Activated T-cell treated with anti-CD3 and anti-CD28 coated beads, Interleukin-2, amount 50 U/mL, for 48 hours (primary cell): ENCODE results near the gene KIAA1328.

Source experiments
- DNase-seq, 2 experiments: peaks; one replicate each; pipeline ENCODE4 v3.0.0-alpha.2; 2020

Gene KIAA1328

DNA sequence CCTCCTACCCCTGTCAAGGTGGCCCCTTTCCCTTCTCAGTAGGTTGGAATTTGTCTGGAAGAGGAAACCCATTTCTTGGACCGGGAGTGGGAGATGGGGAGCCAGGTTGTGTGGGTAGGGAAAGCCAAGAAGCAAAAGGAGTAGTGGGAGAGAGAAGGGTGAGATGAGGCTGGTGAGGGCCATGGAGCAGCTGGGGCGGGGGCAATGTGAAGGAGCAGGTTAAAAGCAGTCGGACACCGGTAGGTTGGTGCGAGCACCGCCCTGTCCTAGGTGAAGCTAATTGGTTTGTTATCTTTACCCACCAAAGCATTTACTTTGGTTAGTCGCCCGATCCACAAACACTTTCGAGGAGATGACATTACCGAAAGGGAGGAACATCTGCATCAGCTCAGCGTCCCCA is 429.9 kb downstream of the KIAA1328 start:
- no peak for DNase-seq

- DNase-seq: no peak
These were observed 430.8 kb downstream of the KIAA1328 start for GRCh38 chr18:37259711-37260110.

- no peak for DNase-seq
These were observed 431.6 kb downstream of the KIAA1328 start for GRCh38 chr18:37260367-37261093.

DNA sequence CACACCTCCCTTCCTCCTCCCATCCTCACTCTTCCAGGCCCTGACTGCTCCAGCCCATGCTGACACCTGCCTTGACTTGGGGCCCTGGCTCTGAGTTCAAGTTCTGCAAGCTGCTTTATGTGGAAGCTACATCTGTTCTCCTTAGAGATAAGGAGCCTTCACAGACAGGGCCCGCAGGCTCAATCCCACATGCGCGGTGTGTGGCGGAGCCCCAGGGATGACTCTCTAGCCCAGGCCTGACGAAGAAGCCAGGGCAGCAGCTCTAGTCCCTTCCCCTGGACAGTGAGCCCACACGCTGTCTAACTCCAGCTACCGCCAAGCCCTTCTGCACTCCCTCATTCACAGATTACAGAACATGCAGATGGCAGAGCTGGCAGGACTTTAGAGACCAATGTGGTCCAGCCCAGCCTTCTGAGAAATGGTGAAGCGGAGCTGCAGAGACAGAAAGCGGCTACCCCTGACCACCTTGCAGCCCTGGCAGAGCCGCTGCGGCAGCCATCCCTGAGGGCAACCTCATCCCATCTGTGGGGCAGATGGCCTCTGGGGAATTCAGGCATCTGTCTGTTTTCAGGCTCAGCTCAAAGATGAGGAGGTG is 432.4 kb downstream of the KIAA1328 start:
- DNase-seq: no peak

- DNase-seq: no peak
These were observed 433.1 kb downstream of the KIAA1328 start for GRCh38 chr18:37261988-37262387.

DNA sequence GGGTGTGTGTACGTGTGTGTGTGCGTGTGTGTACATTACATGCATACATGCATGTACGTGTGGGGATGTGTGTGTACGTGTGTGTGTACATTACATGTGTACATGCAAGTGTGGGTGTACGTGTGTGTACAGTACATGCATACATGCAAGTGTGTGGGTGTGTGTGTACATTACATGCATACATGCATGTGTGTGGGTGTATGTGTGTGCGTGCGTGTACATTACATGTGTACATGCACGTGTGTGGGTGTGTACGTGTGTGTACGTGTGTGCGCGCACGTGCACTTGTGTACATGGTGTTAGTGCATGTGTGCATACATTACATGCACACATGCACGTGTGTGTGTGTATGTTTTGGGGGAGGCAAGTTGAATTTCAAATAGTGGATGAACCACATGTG is 436.0 kb downstream of the KIAA1328 start:
- DNase-seq: no peak

DNA sequence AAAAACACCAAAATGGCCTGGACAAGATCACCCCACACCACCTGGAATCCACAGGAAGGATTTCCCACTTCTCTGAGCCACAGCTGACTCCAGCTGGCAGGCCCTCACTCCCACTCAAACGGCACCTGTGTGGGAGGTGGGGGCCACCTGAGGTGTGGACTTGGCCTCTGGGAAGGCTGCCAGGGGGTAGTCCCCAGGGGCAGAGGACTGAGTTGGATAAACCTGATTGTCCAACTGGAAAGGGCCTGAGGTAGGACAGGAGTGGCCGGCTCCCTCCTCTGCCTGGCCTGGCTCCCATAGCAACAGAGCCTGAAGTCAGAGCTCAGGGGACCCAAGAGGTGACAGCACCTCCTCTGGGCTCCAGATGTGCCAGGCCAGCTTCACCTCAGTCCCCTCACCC is 436.5 kb downstream of the KIAA1328 start:
- DNase-seq: no peak

- no peak for DNase-seq
These were observed 437.4 kb downstream of the KIAA1328 start for GRCh38 chr18:37266290-37266689.

- DNase-seq: peak; percentile 36 to 42
These were observed 441.2 kb downstream of the KIAA1328 start for GRCh38 chr18:37270038-37270665.

- no peak for DNase-seq
These were observed 441.7 kb downstream of the KIAA1328 start for GRCh38 chr18:37270666-37271052.

GRCh38 chr18:37272226-37272625 is 443.3 kb downstream of the KIAA1328 start:
- DNase-seq: no peak

DNA sequence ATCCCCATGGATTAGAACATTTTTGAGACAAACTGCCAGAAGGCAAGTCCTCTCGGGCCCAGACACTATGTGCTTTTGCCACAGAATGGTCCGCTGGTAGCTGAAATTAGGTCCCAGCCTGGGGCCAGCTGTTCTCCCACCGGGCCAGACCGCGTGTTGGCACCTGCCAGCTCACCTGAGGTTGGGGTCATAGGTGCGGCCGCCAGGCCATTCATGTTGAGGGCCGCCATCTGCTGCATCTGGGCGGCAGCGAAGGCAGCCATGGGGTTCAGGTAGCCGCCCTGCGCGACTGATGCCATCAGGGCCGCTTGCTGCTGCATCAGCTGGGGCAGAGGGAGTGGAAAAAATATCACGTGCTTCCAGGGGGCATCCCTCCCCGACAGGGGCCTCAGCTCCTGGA is 443.9 kb downstream of the KIAA1328 start:
- DNase-seq: no peak

DNA sequence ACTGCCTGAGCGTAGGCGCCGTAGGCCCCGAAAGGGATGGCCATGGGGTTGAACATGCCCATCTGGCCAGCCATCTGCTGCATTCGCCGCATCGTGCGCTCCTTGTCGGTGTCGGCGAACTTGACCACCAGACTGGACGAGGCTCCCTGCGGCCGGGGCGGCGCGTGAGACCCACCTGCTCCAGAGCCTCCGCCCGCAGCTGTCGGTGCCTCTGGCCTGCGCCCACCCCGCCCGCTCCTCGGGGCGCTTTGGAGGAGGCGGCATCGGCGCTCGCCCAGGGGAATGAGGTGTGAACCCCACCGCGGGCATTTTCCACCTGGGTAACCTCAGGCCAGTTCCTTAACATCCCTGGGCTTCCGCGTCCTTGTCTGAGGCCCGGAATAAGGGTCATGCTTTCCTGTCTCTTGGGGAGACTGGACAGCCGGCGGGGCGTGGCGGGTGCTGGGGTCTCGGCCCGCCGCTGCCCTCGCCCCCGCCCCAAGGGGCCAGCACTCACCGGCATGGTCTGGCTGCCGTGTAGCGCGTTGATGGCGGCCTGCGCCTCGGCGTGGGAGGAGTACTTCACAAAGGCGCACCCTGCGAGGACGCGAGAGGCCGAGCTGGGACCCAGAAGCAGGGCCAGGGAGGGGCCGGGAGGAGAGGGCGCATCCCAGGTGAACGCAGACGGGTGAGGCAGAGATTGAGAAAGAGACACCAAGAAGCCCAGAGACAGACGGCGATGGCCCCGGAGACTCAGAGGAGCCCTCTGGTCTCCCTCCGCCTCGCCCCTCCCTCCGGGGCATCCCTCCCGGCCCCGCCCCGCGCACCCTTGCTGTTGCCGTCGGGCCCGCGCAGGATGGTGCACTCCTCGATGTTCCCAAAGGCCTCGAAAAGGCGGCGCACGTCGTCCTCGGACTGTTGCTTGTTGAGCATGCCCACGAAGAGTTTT is 445.6 kb downstream of the KIAA1328 start:
- DNase-seq: no peak

DNA sequence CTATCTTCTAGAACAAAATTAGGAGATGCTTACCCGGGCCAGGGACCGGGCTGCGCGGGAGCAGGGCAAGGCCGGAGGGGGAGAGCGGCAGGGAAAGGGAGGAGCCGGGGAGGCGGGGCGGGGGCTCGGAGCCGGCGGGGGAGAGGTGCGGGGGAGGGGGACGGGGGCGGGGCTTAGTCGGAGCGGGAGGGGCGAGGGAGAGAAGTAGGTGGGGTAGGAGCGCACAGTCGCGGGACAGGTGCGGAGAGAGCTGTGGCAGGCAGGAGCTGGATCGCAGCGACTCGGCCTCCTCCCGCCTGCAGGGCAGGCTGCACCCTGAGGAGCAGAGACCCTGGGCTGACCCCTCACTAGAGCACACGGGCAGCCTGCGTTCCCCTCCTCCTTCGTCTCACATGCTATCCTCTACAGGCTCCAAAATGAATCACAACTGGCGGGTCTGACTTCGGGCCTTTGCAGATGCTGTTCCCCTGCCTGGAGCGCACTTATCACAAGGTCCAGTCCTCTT is 446.4 kb downstream of the KIAA1328 start:
- no peak for DNase-seq

DNA sequence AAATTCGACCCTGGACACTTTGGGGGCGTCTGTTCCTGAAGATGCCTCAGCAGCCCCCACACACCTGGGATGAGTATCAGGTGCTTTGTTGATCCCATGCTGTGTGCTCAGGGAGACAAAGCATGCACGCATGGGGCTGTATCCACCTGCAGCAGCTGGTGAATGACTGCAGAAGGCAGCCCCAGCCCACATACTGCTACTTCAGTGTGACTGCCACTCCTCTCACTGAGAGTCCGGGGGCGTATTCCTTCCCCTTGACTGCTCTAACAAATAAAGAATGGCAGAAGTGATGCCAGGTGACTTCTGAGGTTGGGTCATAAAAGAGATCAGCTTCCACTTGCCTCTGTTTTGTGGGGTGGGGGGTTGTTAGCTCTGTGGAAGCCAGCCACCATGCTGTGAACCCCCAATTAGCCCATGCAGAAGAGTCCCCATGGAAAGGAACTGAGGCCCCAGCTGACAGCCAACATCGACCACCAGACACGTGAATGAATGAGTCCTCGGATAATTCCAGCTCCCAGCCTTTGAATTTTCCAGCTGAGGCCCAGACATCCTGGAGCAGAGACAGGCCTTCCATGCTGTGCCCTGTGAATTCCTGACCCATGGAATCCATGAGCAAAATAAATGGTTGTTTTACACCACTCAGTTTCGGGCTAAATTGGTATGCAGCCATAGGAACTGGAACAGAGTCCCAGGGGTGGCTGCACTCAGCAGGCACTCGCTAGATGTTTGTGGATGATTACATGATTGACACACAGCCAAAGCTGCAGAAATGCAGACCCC is 447.4 kb downstream of the KIAA1328 start:
- DNase-seq: no peak

GRCh38 chr18:37277804-37278203 is 448.9 kb downstream of the KIAA1328 start:
- no peak for DNase-seq
